ENCODE data around the gene ADGRV1. TPM values are rescaled to one million over a fixed set of nuclear protein-coding genes. Genes with fewer than 3 reads are reported as not detected.

ADGRV1 gene
- polyA plus RNA-seq, 1 of the 3 experiments (the other 2 are of a cell fraction): 0.23 TPM

DNA sequence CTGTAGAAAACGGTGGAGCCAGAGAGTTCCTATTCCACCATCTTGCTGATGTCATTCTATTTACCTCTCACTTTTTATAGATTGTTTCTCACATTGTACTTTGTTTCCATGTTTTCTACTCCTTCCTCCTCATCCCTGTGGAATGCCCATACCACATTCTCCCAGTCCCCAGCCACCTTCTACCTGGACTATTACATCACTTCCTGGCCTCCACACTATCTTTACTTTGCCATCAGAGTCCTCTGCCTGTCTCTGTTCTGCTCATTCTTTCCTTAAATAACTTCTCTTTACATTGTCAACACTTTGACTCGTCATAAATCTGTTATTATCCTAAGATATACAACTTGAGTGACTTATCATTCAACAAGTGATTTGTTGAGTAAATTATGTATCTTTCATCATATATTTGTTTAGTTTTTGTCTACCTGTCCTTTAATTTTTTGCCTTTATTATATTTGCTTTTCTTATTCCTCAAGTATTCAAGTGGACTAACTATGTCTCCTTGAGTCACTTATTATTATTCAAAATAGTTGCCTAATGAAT is 182.5 kb downstream of the ADGRV1 start:
- Histone ChIP-seq H3K9ac (no peak overlapping the region), H4K20me1 (ENCODE audit: insufficient read depth) (no peaks in the 10 kb centered on the region), H3K36me3 (replicated peaks in 1 of 2; ENCODE audit: control insufficient read depth in 1 of 2, insufficient read depth in 2 of 2, low read length in 1 of 2) (no peaks in the 10 kb centered on the region), H2AFZ (ENCODE audit: low read depth) (no peak overlapping the region), H3K4me3 (ENCODE audit: low read depth in 2 of 2, low read length in 1 of 2) (no peak overlapping the region), H3K9me3 (no peaks in the 10 kb centered on the region), H3K79me2 (ENCODE audit: insufficient read depth) (no peaks in the 10 kb centered on the region), H3K9me2 (no peaks in the 10 kb centered on the region), H3K4me1 (ENCODE audit: control insufficient read depth in 1 of 2, insufficient read depth in 2 of 2, low read depth in 1 of 2, low read length in 1 of 2) (no peaks in the 10 kb centered on the region), H3K27ac (ENCODE audit: low read depth in 2 of 2, low read length in 1 of 2) (no peak overlapping the region), H3K27me3 (ENCODE audit: insufficient read depth) (no peaks in the 10 kb centered on the region), H3K4me2 (no peak overlapping the region), H3F3A (replicated peaks; ENCODE audit: insufficient read depth) (no peaks in the 10 kb centered on the region)
- no peak for DNase-seq
- 35% methylated on average over 2 of the region's 2 CpGs for WGBS (ENCODE audit: low lambda C conversion rate)
- CTCF ChIA-PET: no interaction called here
- TF ChIP-seq EP300 (IDR thresholded peaks at IDR 0.05; ENCODE audit: borderline replicate concordance in 1 of 2, low read depth in 1 of 2, low read length in 1 of 2): no peak
- POLR2A ChIA-PET: no interaction called here

DNA sequence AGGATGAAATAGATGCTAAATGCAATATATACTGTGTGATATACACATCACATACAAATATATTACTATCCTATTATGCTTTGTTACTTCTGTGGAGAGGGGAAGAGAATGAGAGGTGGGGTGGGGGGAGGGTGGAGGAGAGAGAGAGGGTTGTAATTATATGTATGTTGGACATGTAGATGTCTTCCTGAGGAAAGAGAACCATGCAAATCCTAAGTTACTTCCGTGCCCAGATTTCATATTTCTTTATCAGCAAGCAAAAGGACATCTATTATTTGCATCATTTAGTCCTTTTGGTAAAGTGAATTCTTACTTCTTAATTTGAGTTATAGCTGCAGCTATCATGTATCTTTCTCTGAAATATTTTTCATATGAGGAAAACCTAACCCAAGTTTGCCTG is 187.5 kb downstream of the ADGRV1 start:
- H3K4me1 ChIP-seq (ENCODE audit: control insufficient read depth in 1 of 2, insufficient read depth in 2 of 2, low read depth in 1 of 2, low read length in 1 of 2): no peaks in the 10 kb centered on the region
- no peak overlapping the region for H3K9ac ChIP-seq
- no peak for DNase-seq
- no peaks in the 10 kb centered on the region for H3F3A ChIP-seq (replicated peaks; ENCODE audit: insufficient read depth)
- TF ChIP-seq, protein P1, sequence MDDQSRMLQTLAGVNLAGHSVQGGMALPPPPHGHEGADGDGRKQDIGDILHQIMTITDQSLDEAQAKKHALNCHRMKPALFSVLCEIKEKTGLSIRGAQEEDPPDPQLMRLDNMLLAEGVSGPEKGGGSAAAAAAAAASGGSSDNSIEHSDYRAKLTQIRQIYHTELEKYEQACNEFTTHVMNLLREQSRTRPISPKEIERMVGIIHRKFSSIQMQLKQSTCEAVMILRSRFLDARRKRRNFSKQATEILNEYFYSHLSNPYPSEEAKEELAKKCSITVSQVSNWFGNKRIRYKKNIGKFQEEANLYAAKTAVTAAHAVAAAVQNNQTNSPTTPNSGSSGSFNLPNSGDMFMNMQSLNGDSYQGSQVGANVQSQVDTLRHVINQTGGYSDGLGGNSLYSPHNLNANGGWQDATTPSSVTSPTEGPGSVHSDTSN (IDR thresholded peaks at IDR 0.05): no peak
- no peak for TF ChIP-seq GATA2 (CRISPR knock-in tag; IDR thresholded peaks at IDR 0.05)
- H3K27ac ChIP-seq (ENCODE audit: low read depth in 2 of 2, low read length in 1 of 2): no peak overlapping the region
- H3K27me3 ChIP-seq (ENCODE audit: insufficient read depth): no peaks in the 10 kb centered on the region
- H3K9me3 ChIP-seq: no peaks in the 10 kb centered on the region
- 50% methylated on average over 1 of the region's 1 CpG for WGBS (ENCODE audit: low lambda C conversion rate)
- H3K36me3 ChIP-seq (replicated peaks in 1 of 2; ENCODE audit: control insufficient read depth in 1 of 2, insufficient read depth in 2 of 2, low read length in 1 of 2): no peaks in the 10 kb centered on the region
- H3K79me2 ChIP-seq (ENCODE audit: insufficient read depth): no peaks in the 10 kb centered on the region
- no peaks in the 10 kb centered on the region for H3K9me2 ChIP-seq
- ChIA-PET POLR2A (no interaction called here), CTCF (interaction anchor here (1.2 to 1.7 kb wide), 3 partner anchors 11 to 37 kb away, joined by 3 to 6 read pairs (median 4); no protein-coding TSS in a partner anchor)
- H2AFZ ChIP-seq (ENCODE audit: low read depth): no peak overlapping the region
- H4K20me1 ChIP-seq (ENCODE audit: insufficient read depth): no peaks in the 10 kb centered on the region
- H3K4me3 ChIP-seq (ENCODE audit: low read depth in 2 of 2, low read length in 1 of 2): no peak overlapping the region
- no peak overlapping the region for H3K4me2 ChIP-seq

DNA sequence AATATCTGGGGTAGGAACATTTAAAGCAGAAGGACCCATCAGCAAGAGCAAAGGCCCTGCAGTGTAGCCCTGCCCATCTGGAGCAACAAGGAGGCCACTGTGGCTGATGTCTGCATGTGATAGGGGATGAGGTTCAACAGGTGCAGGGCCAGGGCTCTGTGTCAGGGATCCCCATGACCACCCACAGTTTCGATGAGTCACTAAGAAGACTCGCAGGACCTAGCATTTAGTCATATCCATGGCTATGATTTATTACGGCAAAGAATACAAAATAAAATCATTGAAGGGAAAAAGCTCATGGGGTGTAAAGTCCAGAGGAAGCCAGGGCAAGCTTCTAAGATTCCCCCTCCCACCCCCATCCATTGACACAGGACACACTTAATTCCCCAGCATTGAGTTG is 188.6 kb downstream of the ADGRV1 start:
- no peaks in the 10 kb centered on the region for H4K20me1 ChIP-seq (ENCODE audit: insufficient read depth)
- POLR2A ChIA-PET: no interaction called here
- no peak for DNase-seq

More for the DNA sequence above, 188.6 kb downstream of the ADGRV1 start:
- Histone ChIP-seq H3K79me2 (ENCODE audit: insufficient read depth) (no peaks in the 10 kb centered on the region), H3K4me3 (ENCODE audit: low read depth in 2 of 2, low read length in 1 of 2) (no peak overlapping the region), H3K4me2 (no peak overlapping the region), H3K36me3 (replicated peaks in 1 of 2; ENCODE audit: control insufficient read depth in 1 of 2, insufficient read depth in 2 of 2, low read length in 1 of 2) (no peaks in the 10 kb centered on the region), H3F3A (replicated peaks; ENCODE audit: insufficient read depth) (no peaks in the 10 kb centered on the region), H3K9me2 (no peaks in the 10 kb centered on the region), H3K27ac (ENCODE audit: low read depth in 2 of 2, low read length in 1 of 2) (no peak overlapping the region), H3K9me3 (no peaks in the 10 kb centered on the region), H3K9ac (no peak overlapping the region), H3K27me3 (ENCODE audit: insufficient read depth) (no peaks in the 10 kb centered on the region), H3K4me1 (ENCODE audit: control insufficient read depth in 1 of 2, insufficient read depth in 2 of 2, low read depth in 1 of 2, low read length in 1 of 2) (no peaks in the 10 kb centered on the region), H2AFZ (ENCODE audit: low read depth) (no peak overlapping the region)
- peak; percentile 24; the same call in 1 of the 2 replicates for TF ChIP-seq TCF12 (IDR thresholded peaks at IDR 0.05)
- TF ChIP-seq RXRA (IDR thresholded peaks at IDR 0.05; ENCODE audit: borderline replicate concordance, low read depth): no peak
- TF ChIP-seq SIN3A (IDR thresholded peaks at IDR 0.05; ENCODE audit: borderline replicate concordance, low read depth, low read length): no peak
- CTCF ChIA-PET: no interaction called here
- WGBS (ENCODE audit: low lambda C conversion rate): 13% methylated on average over 3 of the region's 3 CpGs

Data from SK-N-SH (cell line).